Measurements from ENCODE around the gene HSPBP1.
A peak's percentile ranks its signal among the peaks of the same experiment; 100 is the strongest.
"Not testable (repeated sequence)": the region's sequence is repeated elsewhere in the genome, so short reads cannot be mapped to it uniquely, and the experiment has no call there.

The HSPBP1 gene

DNA sequence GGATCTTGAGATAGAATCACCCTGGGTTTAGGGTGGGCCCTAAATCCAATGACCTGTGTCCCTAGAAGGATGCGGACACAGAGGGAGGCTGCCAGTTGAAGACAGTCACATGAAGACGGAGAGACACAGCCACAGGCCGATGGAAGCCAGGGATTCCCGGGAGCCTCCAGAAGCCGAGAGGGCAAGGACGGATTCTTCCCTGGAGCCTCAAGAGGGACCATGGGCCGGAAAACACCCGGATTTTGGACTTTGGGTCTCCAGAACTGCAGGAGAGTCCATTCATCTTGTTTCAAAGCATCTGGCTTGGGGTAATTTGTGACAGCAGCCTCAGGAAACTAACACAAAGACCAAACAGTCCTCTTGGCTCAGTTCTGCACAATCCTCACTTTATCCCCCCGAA lies 53.6 kb downstream of the HSPBP1 start:
- H3K36me3 ChIP-seq (ENCODE audit: control insufficient read depth in 2 of 2, insufficient read depth in 1 of 2, low read length in 2 of 2) = peaks cover 0 to 48% of the 10 kb centered on the region in 2 experiments; a peak in 1 of 3 replicates
- CTCF ChIA-PET = interaction anchor here (0.6 kb wide), 1 partner anchor 192 kb away, joined by 3 read pairs; no protein-coding TSS in a partner anchor
- H3K27ac ChIP-seq (ENCODE audit: extremely low read depth, low read depth, low read length) = no peak overlapping the region
- H3K4me3 ChIP-seq (ENCODE audit: low read depth, low read length) = no peak overlapping the region
- H3K4me1 ChIP-seq (ENCODE audit: control insufficient read depth, insufficient read depth, low read length) = no peaks in the 10 kb centered on the region
- POLR2A ChIA-PET = no interaction called here
- H3K9me3 ChIP-seq (ENCODE audit: control insufficient read depth, insufficient read depth, low read depth, low read length) = no peaks in the 10 kb centered on the region
- TF ChIP-seq, protein P1, sequence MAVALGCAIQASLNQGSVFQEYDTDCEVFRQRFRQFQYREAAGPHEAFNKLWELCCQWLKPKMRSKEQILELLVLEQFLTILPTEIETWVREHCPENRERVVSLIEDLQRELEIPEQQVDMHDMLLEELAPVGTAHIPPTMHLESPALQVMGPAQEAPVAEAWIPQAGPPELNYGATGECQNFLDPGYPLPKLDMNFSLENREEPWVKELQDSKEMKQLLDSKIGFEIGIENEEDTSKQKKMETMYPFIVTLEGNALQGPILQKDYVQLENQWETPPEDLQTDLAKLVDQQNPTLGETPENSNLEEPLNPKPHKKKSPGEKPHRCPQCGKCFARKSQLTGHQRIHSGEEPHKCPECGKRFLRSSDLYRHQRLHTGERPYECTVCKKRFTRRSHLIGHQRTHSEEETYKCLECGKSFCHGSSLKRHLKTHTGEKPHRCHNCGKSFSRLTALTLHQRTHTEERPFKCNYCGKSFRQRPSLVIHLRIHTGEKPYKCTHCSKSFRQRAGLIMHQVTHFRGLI (tag by site-specific recombination; IDR thresholded peaks at IDR 0.05) = no peak
- TF ChIP-seq EGR2 (tag by site-specific recombination; IDR thresholded peaks at IDR 0.05; ENCODE audit: low read depth) = no peak
- no peak for TF ChIP-seq SP2 (tag by site-specific recombination; IDR thresholded peaks at IDR 0.05)
- no peak for TF ChIP-seq ZNF274 (IDR thresholded peaks at IDR 0.05; ENCODE audit: low read length)
- TF ChIP-seq ZNF274 (tag by site-specific recombination; IDR thresholded peaks at IDR 0.05; ENCODE audit: borderline replicate concordance) = no peak
- TF ChIP-seq, protein P2, sequence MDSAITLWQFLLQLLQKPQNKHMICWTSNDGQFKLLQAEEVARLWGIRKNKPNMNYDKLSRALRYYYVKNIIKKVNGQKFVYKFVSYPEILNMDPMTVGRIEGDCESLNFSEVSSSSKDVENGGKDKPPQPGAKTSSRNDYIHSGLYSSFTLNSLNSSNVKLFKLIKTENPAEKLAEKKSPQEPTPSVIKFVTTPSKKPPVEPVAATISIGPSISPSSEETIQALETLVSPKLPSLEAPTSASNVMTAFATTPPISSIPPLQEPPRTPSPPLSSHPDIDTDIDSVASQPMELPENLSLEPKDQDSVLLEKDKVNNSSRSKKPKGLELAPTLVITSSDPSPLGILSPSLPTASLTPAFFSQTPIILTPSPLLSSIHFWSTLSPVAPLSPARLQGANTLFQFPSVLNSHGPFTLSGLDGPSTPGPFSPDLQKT (IDR thresholded peaks at IDR 0.05; ENCODE audit: borderline replicate concordance, low read depth, low read length) = no peak
- TF ChIP-seq, protein P3, sequence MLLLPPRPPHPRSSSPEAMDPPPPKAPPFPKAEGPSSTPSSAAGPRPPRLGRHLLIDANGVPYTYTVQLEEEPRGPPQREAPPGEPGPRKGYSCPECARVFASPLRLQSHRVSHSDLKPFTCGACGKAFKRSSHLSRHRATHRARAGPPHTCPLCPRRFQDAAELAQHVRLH (tag by site-specific recombination; IDR thresholded peaks at IDR 0.05) = no peak
- TF ChIP-seq ZNF221 (tag by site-specific recombination; IDR thresholded peaks at IDR 0.05; ENCODE audit: borderline replicate concordance) = no peak

DNA sequence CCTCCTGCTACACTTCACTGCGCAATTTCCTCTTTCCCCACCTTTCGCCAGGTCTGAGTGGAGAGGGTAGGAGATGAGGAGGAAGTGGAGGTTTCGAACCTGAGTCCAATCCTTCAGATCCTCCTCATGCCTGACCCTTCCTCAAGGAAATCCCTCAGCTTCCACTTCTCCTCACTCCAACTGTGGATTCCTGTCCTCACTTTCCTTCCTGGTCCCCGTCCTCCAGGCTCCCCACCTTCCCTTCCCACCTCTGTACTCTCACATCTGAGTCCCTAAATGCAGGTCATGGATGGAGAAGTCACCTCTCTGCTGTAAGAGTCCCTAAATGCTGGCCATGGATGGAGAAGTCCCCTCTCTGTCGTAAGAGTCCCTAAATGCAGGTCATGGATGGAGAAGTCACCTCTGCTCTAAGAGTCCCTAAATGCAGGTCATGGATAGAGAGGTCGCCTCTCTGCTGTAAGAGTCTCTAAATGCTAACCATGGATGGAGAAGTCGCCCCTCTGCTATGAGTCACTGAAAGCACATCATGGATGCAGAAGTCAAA lies 54.4 kb downstream of the HSPBP1 start:
- no peaks in the 10 kb centered on the region for H3K9me3 ChIP-seq (ENCODE audit: control insufficient read depth, insufficient read depth, low read depth, low read length)
- TF ChIP-seq ZNF843 (tag by site-specific recombination; IDR thresholded peaks at IDR 0.05) = no peak
- peak; percentile 97 for TF ChIP-seq MYNN (tag by site-specific recombination; IDR thresholded peaks at IDR 0.05; ENCODE audit: borderline replicate concordance)
- peaks cover 0 to 41% of the 10 kb centered on the region in 2 experiments; a peak in 1 of 3 replicates for H3K36me3 ChIP-seq (ENCODE audit: control insufficient read depth in 2 of 2, insufficient read depth in 1 of 2, low read length in 2 of 2)
- H3K4me3 ChIP-seq (ENCODE audit: low read depth, low read length) = no peak overlapping the region
- POLR2A ChIA-PET = interaction anchor here (0.6 kb wide), 1 partner anchor 67 kb away, joined by 3 read pairs; no protein-coding TSS in a partner anchor
- no peak overlapping the region for H3K27ac ChIP-seq (ENCODE audit: extremely low read depth, low read depth, low read length)
- CTCF ChIA-PET = interaction anchor here (0.6 kb wide), 1 partner anchor 193 kb away, joined by 3 read pairs; no protein-coding TSS in a partner anchor
- no peaks in the 10 kb centered on the region for H3K4me1 ChIP-seq (ENCODE audit: control insufficient read depth, insufficient read depth, low read length)

DNA sequence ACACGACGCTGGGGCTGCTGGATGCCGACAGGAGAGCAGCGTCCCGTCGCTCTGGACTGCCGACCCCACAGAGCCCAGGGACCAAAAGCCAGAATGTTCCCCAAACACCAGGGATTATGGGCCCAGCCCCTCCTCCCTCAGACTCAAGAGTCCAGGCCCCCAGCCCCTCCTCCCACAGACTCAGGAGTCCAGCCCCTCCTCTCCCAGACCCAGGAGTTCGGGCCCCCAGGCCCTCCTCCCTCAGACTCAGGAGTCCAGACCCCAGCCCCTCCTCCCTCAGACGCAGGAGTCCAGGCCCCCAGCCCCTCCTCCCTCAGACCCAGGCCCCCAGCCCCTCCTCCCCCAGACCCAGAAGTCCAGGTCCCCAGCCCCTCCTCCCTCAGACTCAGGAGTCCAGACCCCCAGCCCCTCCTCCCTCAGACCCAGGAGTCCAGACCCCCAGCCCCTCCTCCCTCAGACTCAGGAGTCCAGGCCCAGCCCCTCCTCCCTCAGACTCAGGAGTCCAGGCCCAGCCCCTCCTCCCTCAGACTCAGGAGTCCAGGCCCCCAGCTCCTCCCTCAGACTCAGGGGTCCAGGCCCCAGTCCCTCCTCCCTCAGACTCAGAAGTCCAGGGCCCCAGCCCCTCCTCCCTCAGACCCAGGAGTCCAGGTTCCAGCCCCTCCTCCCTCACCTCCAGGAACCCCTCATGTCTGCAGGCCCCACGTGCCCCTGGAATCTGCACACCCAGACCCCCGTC lies 55.1 kb downstream of the HSPBP1 start:
- H3K4me3 ChIP-seq (ENCODE audit: low read depth, low read length); H3K27ac ChIP-seq (ENCODE audit: extremely low read depth, low read depth, low read length); CTCF ChIA-PET; H3K4me1 ChIP-seq (ENCODE audit: control insufficient read depth, insufficient read depth, low read length); H3K9me3 ChIP-seq (ENCODE audit: control insufficient read depth, insufficient read depth, low read depth, low read length): not testable (repeated sequence)
- POLR2A ChIA-PET = interaction anchor here (0.6 kb wide), 1 partner anchor 68 kb away, joined by 3 read pairs; no protein-coding TSS in a partner anchor
- peaks cover 0 to 37% of the 10 kb centered on the region in 2 experiments; a peak in 1 of 3 replicates for H3K36me3 ChIP-seq (ENCODE audit: control insufficient read depth in 2 of 2, insufficient read depth in 1 of 2, low read length in 2 of 2)

DNA sequence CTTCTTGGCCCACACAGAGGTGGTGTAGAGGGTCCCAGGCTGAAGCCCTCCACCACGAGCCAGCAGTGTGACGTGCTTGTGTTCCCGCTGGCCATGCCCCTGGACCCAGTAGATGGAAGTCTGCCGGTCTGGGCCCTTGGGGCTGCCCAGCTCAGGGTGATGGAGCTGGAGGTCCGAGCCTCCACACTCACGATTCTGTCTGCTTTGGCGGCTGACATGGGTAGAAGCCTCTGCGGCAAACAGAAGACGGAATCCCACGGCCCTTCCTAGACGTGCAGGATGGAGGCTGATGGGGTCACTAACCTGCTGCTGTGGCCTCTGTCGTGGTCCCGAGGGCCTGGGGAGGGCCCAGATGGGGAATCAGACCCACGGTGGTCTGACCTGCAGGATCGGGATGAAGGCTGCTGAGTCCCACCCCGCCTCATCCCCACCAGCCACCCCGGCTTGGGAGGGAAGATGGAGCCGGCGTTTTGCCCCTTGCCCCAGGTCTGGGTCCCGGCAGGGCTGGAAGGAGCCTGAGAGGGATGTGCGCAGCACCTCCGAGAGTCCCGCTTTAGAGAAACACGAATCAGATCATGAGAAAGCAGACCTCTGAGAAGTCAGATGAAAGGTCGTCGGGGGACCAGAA lies 55.8 kb downstream of the HSPBP1 start:
- TF ChIP-seq, protein P4, sequence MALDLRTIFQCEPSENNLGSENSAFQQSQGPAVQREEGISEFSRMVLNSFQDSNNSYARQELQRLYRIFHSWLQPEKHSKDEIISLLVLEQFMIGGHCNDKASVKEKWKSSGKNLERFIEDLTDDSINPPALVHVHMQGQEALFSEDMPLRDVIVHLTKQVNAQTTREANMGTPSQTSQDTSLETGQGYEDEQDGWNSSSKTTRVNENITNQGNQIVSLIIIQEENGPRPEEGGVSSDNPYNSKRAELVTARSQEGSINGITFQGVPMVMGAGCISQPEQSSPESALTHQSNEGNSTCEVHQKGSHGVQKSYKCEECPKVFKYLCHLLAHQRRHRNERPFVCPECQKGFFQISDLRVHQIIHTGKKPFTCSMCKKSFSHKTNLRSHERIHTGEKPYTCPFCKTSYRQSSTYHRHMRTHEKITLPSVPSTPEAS (tag by site-specific recombination; IDR thresholded peaks at IDR 0.05) = 0 out of 2 replicates have a peak, but pooled peaks have one; percentile 4
- TF ChIP-seq, protein P5, sequence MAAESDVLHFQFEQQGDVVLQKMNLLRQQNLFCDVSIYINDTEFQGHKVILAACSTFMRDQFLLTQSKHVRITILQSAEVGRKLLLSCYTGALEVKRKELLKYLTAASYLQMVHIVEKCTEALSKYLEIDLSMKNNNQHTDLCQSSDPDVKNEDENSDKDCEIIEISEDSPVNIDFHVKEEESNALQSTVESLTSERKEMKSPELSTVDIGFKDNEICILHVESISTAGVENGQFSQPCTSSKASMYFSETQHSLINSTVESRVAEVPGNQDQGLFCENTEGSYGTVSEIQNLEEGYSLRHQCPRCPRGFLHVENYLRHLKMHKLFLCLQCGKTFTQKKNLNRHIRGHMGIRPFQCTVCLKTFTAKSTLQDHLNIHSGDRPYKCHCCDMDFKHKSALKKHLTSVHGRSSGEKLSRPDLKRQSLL (tag by site-specific recombination; IDR thresholded peaks at IDR 0.05) = no peak
- Histone ChIP-seq H3K4me1 (ENCODE audit: control insufficient read depth, insufficient read depth, low read length) (no peaks in the 10 kb centered on the region), H3K9me3 (ENCODE audit: control insufficient read depth, insufficient read depth, low read depth, low read length) (no peaks in the 10 kb centered on the region), H3K27ac (ENCODE audit: extremely low read depth, low read depth, low read length) (no peak overlapping the region), H3K4me3 (ENCODE audit: low read depth, low read length) (no peak overlapping the region), H3K36me3 (ENCODE audit: control insufficient read depth in 2 of 2, insufficient read depth in 1 of 2, low read length in 2 of 2) (peaks cover 0 to 30% of the 10 kb centered on the region in 2 experiments; a peak in 1 of 3 replicates)
- CTCF ChIA-PET = interaction anchor here (0.7 kb wide), 1 partner anchor 14 kb away, joined by 3 read pairs; no protein-coding TSS in a partner anchor
- POLR2A ChIA-PET = interaction anchor here (0.6 kb wide), 1 partner anchor 448 kb away, joined by 4 read pairs; no protein-coding TSS in a partner anchor

All from HEK293 (cell line).